DND-41 (cell line): ENCODE results near the gene WASF1.
A peak's percentile ranks its signal among the peaks of the same experiment; 100 is the strongest.

Experiments
- EZH2 ChIP-seq: IDR thresholded peaks from 3 replicates; pipeline ENCODE4 v1.6.1; 2012; ENCODE audit warnings: borderline replicate concordance, low read depth, mild to moderate bottlenecking, moderate library complexity, low read length, inconsistent platforms; ENCODE audit not compliant: severe bottlenecking
- TF ChIP-seq, protein P1 (sequence below): IDR thresholded peaks from 2 replicates; pipeline ENCODE4 v1.5.1; 2012; ENCODE audit warnings: borderline replicate concordance, low read length, moderate library complexity, mild to moderate bottlenecking; ENCODE audit not compliant: poor library complexity, severe bottlenecking; ENCODE audit errors: extremely low read depth

DNA sequence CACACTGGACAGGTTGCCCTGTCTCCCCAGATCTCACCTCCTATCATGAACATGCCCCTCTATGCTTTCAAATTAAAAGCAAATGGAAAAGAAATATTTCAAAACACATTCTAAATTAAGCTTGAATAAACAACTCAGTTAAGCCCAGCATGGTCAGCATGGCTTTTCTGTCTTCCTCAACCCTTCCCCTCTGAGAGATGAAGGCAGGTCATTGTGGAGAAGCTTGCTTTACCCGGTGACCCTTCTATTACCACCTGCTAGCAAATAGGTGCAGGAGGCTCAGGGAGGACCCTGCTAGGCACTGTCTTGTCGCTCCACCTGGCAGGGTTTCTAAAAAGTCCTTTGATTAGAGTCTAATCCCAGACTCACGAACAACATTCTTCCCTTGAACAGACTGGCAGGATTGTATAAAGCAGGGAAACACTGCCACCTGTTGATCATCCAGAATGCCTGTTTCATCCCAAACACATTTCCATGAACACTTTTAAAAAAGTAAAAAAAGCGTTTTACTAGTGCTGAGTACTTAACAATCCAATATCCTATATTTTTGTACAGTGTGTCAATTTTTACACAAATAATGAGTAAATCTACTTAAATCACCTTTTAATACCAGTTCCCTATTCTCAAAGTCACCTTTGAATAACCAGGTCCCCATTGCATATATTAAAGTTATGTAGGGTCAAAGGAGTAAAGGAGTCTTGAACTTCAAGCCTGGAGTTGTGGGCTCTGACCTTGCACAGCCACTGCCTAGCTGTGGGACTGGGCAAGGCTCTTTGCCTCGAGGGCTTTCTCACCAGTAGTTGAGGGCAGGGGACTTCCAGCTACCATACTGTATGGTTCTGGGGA is 125.9 kb downstream of the WASF1 start:
- TF ChIP-seq, protein P1, sequence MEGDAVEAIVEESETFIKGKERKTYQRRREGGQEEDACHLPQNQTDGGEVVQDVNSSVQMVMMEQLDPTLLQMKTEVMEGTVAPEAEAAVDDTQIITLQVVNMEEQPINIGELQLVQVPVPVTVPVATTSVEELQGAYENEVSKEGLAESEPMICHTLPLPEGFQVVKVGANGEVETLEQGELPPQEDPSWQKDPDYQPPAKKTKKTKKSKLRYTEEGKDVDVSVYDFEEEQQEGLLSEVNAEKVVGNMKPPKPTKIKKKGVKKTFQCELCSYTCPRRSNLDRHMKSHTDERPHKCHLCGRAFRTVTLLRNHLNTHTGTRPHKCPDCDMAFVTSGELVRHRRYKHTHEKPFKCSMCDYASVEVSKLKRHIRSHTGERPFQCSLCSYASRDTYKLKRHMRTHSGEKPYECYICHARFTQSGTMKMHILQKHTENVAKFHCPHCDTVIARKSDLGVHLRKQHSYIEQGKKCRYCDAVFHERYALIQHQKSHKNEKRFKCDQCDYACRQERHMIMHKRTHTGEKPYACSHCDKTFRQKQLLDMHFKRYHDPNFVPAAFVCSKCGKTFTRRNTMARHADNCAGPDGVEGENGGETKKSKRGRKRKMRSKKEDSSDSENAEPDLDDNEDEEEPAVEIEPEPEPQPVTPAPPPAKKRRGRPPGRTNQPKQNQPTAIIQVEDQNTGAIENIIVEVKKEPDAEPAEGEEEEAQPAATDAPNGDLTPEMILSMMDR, result peak; percentile 78
- TF ChIP-seq EZH2, result no peak
